Gastrocnemius medialis (tissue), 4 donors: Measurements from ENCODE around the gene RMI2. TPM values are rescaled to one million over a fixed set of nuclear protein-coding genes. Genes with fewer than 3 reads are reported as not detected.

Experiments used
- ATAC-seq, 2 donors: fragments of 150-250 bp; one replicate each; pipeline ENCODE4 v1.9.1; 2016
- DNase-seq, 2 donors: peaks; one replicate each; pipeline ENCODE4 v3.0.0-alpha.2; 2019
- H3K27ac ChIP-seq, 4 donors: fragments of 200-600 bp; sonication (generic); 1 replicate in 1 of 4; 2 replicates in 3 of 4; pipeline ENCODE4 v1.5.1; 2016 to 2018; ENCODE audit warnings: mild to moderate bottlenecking in 2 of 4, moderate library complexity in 1 of 4
- H3K27me3 ChIP-seq, 3 donors: fragments of 200-600 bp; sonication (generic) in 2 of 3; 1 replicate in 1 of 3; 2 replicates in 2 of 3; pipeline versions ENCODE4 v1.5.1 to v1.6.0; 2016 to 2019; ENCODE audit warnings: mild to moderate bottlenecking in 1 of 3, moderate library complexity in 1 of 3
- H3K36me3 ChIP-seq, 2 donors: fragments of 200-600 bp; sonication (generic) in 1 of 2; one replicate each; pipeline ENCODE4 v1.5.1; 2017 to 2018
- H3K4me1 ChIP-seq, 2 donors: fragments of 200-600 bp; sonication (generic) in 1 of 2; one replicate each; pipeline ENCODE4 v1.5.1; 2016 to 2017; ENCODE audit warnings: mild to moderate bottlenecking in 2 of 2
- H3K4me3 ChIP-seq, 4 donors: fragments of 200-600 bp; sonication (generic) in 3 of 4; 1 replicate in 1 of 4; 2 replicates in 3 of 4; pipeline ENCODE4 v1.5.1; 2016 to 2019; ENCODE audit warnings: mild to moderate bottlenecking in 2 of 4
- H3K9me3 ChIP-seq, 3 donors: fragments of 200-600 bp; sonication (generic) in 2 of 3; 1 replicate in 1 of 3; 2 replicates in 2 of 3; pipeline ENCODE4 v1.5.1; 2016 to 2019
- CTCF ChIP-seq, 5 experiments: fragments of 450-650 bp in 3 of 5; fragments of 200-600 bp in 2 of 5; sonication (generic) in 2 of 5; IDR thresholded peaks in 4 of 5; conservative IDR thresholded peaks in 1 of 5; 1 replicate in 4 of 5; 2 replicates in 1 of 5; pipeline ENCODE4 v1.5.1; 2016 to 2019; ENCODE audit warnings: antibody characterized with exemption in 5 of 5, mild to moderate bottlenecking in 3 of 5, moderate library complexity in 3 of 5
- POLR2A ChIP-seq, 2 donors: fragments of 450-650 bp; IDR thresholded peaks; one replicate each; pipeline ENCODE4 v1.6.1; 2017; ENCODE audit warnings: antibody characterized with exemption in 2 of 2, mild to moderate bottlenecking in 2 of 2, moderate library complexity in 2 of 2
- in situ Hi-C, 4 donors: fragments of 200-750 bp; cut with MboI; loops; one replicate each; pipeline versions ENCODE4 v1.15.0 to v1.8.0; 2017; ENCODE audit warnings: low sequenced_read_pairs in 4 of 4
- intact Hi-C: fragments of 100-400 bp; cut with DNase I; formaldehyde crosslinking; loops from one replicate; pipeline ENCODE4 v1.15.1; 2023; ENCODE audit warnings: low total_unique reads
- total RNA-seq, 4 donors: library from RNA; depleted of rRNA; stranded (reverse); fragments of >200 nt; gene quantifications; one replicate each; pipeline versions ENCODE4 v1.1.0 to v1.2.3, GENCODE V29; 2016

Gene RMI2
- total RNA-seq, 4 donors from 2014 or later, result 0.44 to 0.49 TPM; not detected in 2

DNA sequence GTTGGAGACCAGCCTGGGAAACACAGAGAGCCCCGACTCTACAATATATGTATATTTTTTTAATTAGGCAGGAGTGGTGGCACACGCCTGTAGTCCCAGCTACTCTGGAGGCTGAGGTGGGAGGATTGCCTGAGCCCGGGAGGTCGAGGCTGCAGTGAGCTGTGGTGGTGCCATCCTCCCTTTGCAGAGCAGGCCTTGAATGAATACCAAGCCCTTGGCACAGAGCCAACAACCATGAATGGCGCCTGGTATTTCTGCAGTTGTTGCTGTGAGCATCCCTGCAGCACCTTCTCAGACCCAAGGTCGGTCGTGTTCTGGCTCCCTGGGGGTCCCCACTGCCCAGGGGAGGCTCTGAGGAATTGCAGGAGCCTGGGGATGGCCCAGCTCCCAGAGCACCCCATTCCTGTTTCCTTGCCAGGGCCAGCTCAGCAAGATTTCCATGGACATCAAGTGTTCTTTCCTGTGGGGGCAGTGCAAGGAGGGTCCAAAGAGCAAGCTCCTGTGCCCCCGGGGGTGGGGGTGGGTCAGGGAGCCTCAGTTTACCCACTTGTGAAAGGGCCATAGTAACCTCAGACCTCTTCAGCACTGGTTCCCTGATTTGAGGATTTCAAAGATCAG is 25.6 kb upstream of the RMI2 start:
- DNase-seq (no peak), ATAC-seq (no peak)
- intact Hi-C loops, result no loop called here
- no peaks in the 10 kb centered on the region for H3K36me3 ChIP-seq
- TF ChIP-seq CTCF (IDR thresholded peaks at IDR 0.05 in 4 of 5, conservative IDR thresholded peaks at IDR 0.05 in 1 of 5), result no peak
- no peak for TF ChIP-seq POLR2A (IDR thresholded peaks at IDR 0.05)
- H3K9me3 ChIP-seq, result no peaks in the 10 kb centered on the region
- in situ Hi-C loops, result no loop called here
- H3K4me3 ChIP-seq, result no peak overlapping the region
- H3K27me3 ChIP-seq, result no peaks in the 10 kb centered on the region
- no peak overlapping the region for H3K27ac ChIP-seq
- no peaks in the 10 kb centered on the region for H3K4me1 ChIP-seq

DNA sequence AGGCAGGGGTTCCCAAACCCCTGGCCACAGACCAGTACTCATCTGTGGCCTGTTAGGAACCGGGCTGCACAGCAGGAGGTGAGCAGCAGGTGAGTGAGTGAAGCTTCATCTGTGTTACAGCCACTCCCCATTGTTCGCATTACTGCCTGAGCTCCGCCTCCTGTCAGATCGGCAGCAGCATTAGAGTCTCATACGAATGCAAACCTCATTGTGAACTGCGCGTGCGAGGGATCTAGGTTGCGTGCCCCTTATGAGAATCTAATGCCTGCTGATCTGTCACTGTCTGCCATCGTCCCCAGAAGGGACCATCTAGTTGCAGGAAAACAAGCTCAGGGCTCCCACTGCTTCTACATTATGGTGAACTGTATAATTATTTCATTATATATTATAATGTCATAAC is 25.1 kb upstream of the RMI2 start:
- no peaks in the 10 kb centered on the region for H3K9me3 ChIP-seq
- H3K4me1 ChIP-seq, result no peaks in the 10 kb centered on the region
- TF ChIP-seq CTCF (IDR thresholded peaks at IDR 0.05 in 4 of 5, conservative IDR thresholded peaks at IDR 0.05 in 1 of 5), result no peak
- TF ChIP-seq POLR2A (IDR thresholded peaks at IDR 0.05), result no peak
- no peaks in the 10 kb centered on the region for H3K27me3 ChIP-seq
- DNase-seq, result no peak
- intact Hi-C loops, result no loop called here
- H3K27ac ChIP-seq, result no peak overlapping the region
- H3K4me3 ChIP-seq, result no peak overlapping the region
- in situ Hi-C loops, result no loop called here
- ATAC-seq, result no peak
- H3K36me3 ChIP-seq, result no peaks in the 10 kb centered on the region

- Histone ChIP-seq H3K4me3 (no peak overlapping the region), H3K9me3 (no peaks in the 10 kb centered on the region), H3K27me3 (no peaks in the 10 kb centered on the region), H3K27ac (no peak overlapping the region), H3K4me1 (peaks cover 0 to 7% of the 10 kb centered on the region in 2 donors), H3K36me3 (no peaks in the 10 kb centered on the region)
- in situ Hi-C loops, result no loop called here
- DNase-seq (no peak), ATAC-seq (no peak)
- intact Hi-C loops, result no loop called here
- TF ChIP-seq CTCF (IDR thresholded peaks at IDR 0.05 in 4 of 5, conservative IDR thresholded peaks at IDR 0.05 in 1 of 5), result no peak
- no peak for TF ChIP-seq POLR2A (IDR thresholded peaks at IDR 0.05)
These were observed 23.6 kb upstream of the RMI2 start for GRCh38 chr16:11321662-11322061.

- H3K27ac ChIP-seq, result no peak overlapping the region
- H3K4me1 ChIP-seq, result peaks cover 0 to 7% of the 10 kb centered on the region in 2 donors
- no peaks in the 10 kb centered on the region for H3K9me3 ChIP-seq
- no peaks in the 10 kb centered on the region for H3K36me3 ChIP-seq
- intact Hi-C loops (no loop called here), in situ Hi-C loops (no loop called here)
- H3K4me3 ChIP-seq, result no peak overlapping the region
- ATAC-seq (no peak), DNase-seq (no peak)
- H3K27me3 ChIP-seq, result no peaks in the 10 kb centered on the region
- no peak for TF ChIP-seq POLR2A (IDR thresholded peaks at IDR 0.05)
- no peak for TF ChIP-seq CTCF (IDR thresholded peaks at IDR 0.05 in 4 of 5, conservative IDR thresholded peaks at IDR 0.05 in 1 of 5)
These were observed 22.4 kb upstream of the RMI2 start for GRCh38 chr16:11322823-11323222.
